ENCODE measurements around the gene PAN2. TPM values are rescaled to one million over a fixed set of nuclear protein-coding genes. Genes with fewer than 3 reads are reported as not detected.
"Not testable (repeated sequence)": the region's sequence is repeated elsewhere in the genome, so short reads cannot be mapped to it uniquely, and the experiment has no call there.

The PAN2 gene
- polyA plus RNA-seq, 1 donor: 46.7 TPM

- no peak for DNase-seq
These were observed 26.4 kb downstream of the PAN2 start for GRCh38 chr12:56307221-56307965.

DNA sequence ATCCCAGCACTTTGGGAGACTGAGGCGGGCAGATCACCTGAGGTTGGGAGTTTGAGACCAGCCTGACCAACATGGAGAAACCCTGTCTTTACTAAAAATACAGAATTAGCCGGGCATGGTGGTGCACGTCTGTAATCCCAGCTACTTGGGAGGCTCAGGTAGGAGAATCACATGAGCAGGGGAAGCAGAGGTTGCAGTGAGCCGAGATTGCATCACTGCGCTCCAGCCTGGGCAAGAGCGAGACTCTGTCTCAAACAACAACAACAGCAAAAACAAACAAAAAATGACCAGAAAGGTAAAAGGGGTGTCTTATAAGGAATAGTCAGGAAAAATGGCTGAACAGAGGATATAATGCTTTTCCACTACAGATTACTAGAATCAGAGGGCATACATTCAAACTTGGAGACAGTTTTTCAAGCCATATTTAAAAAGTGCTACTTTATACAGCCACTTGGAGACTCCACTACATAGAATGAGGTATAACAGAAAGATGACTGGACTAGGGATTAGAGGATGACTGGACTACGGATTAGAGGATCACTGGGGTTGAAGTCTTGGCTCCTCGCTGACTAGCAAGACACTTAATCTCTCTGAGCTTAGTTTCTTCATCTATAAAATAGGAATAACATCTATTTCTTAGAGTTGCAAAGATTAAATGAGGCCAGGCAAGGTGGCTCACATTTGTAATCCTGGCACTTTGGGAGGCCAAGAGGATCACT lies 28.8 kb downstream of the PAN2 start:
- DNase-seq: no peak

DNA sequence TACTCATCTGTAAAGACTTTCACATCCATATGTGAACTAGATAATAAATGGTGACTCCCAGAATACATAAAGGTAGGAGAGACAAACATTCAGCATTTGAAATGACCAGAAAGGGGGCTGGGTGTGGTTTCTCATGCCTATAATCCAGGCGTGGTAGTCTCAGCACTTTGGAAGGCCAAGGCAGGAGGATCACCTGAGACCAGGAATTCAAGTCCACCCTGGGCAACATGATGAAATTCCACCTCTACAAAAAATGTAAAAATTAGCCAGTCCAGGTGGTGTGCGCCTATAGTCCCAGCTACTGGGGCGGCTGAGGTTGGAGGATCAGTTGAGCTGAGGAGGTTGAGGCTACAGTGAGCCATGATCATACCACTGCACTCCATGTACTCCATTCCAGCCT lies 29.5 kb downstream of the PAN2 start:
- no peak for DNase-seq

DNA sequence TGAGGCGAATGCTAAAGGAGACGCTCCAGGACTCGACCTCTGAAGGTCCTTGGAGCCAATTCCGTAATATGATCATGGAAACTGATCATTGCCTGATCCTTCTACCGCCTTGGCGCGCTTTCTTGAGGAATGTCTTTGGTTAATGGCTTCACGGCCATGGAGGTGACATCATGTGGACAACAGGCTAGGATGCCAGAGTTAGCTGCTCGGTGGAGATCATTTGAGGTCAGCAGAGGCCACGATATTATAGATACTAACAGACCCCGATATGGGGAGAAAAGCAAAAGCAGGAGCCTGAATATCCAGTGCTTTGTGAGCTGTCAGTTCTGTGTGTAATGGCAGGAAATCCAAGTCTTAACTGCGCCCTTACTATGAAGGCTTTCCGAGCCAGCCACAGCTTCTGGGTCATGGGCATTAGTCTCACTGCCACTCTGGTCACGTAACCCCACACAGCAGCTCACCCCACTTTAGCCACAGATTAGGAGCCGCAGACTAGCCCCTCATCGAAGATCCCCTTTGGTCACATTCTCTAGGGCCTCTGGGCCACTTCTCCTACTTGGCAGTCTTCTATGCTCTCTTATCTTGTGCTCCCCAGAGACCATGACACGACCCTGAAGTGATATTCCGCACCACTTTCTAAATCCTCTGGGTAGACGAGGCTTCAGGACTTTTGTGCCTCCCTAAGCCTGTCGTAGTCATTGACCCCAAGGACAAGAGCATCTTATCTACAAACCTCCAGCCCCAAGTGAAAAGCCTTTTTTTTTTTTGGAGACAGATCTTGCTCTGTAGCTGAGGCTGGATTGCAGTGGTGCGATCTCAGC lies 32.9 kb downstream of the PAN2 start:
- DNase-seq: no peak

GRCh38 chr12:56299853-56300643 lies 33.8 kb downstream of the PAN2 start, which contains the start of gene CS:
Gene CS (minus strand): TSS chr12:56300330. CDS start chr12:56300201, 129 bp downstream.
- DNase-seq: peak; percentile 96

- no peak for DNase-seq
These were observed 34.4 kb downstream of the PAN2 start for GRCh38 chr12:56299308-56299852.

DNA sequence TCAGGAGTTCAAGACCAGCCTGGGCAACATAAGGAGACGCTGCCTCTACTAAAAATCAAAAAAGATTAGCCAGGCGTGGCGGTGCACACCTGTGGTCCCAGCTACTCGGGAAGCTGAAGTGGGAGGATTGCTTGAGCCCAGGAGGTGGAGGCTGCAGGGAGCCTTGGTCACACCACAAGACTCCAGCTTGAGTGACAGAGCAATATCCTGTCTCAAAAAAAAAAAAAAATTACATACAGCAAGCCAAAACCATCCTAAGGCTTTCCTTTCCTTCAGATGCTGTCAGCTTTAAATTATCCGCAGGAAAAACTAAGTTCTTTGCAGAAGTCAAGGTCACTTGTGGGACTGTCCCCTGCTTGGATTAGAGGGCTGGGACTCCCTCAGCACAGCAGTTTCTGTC lies 35.0 kb downstream of the PAN2 start:
- no peak for DNase-seq

DNA sequence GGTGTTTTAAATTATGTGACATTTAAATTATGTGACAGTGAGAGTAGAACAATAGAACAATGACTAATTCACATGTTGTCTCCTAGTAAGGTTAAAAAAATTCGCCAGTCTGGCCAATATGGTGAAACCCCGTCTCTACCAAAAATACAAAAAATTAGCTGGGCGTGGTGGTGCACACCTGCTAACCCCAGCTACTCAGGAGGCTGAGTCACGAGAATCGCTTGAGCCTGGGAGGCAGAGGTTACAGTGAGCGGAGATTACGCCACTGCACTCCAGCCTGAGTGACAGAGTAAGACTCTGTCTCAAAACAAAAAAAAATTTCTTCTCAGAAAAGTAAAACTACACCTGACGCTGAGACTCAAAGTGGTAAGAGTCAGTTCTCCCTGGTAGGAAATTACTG lies 36.4 kb downstream of the PAN2 start:
- DNase-seq: no peak

DNA sequence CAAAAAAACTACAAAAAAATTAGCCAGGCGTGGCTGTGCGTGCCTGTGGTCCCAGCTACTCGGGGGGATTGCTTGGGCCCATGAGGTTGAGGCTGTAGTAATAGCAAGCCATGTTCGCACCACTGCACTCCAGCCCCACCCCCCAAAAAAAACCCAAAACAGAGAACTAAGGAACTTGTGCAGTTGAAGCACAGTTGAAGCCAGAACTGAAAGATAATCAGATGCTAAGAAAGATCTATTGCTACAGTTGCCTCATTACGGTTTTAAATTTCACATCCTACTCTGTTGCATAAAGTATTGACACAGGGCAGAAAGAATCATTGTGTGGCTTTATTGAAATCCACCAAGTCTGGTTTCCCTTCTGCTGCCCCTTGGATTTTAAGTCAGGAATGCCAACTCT lies 37.5 kb downstream of the PAN2 start:
- no peak for DNase-seq

DNA sequence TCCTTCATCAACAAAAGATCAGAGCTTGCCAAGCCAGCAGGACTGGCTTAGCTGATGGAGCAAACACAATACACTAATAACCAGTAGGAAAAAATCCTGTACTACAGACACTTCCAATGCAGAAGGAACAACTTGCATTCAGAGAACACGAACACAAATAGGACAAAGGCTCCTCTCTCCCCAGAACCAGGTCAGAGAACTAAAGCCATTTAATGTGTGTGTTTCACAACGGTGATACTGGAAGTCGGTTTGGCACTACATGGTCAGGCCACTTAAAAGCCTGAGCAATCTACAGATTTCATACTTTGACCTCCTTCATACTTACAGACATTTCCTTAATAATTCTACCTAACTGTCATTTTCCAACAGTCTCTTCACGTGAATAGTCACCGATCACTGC lies 40.0 kb downstream of the PAN2 start:
- no peak for DNase-seq

- DNase-seq: no peak
These were observed 45.0 kb downstream of the PAN2 start for GRCh38 chr12:56288705-56289387.

DNA sequence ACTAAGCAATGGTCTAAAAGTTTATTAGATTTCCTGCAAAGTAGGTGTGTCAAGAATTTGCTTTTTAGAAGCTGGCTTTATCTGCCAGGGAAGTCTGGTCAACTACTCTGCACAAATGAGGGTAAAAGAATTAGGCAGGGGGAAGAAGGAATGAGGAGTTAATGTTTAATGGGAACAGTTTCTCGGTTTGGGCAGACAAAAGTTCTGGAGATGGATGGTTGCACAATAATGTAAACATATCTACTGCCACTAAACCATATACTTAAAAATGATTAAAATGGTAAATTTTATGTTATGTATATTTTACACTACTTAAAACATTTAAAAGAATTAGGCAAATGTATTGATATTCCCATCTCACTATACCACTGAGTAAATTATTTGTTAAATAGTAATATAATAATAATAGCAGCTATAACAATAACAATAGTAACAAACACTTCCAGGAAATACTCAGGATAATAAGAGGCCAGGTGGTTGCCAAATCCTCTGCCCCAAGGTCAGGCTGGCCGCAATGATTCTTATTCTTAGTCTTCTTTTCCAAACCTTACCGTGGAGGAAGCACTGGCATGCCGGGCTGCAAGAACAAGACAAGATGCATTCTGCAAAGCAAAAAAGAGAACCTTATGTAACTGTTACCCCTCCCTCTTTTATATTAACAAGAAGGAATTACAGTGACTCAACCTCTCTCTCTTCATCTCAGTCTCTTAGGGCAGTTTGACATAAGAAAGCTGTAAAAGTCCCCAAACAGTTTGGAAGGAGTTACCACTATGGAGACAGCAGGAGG lies 47.6 kb downstream of the PAN2 start:
- DNase-seq: no peak

GRCh38 chr12:56284263-56284662 lies 49.5 kb downstream of the PAN2 start:
- not testable (repeated sequence) for DNase-seq

DNA sequence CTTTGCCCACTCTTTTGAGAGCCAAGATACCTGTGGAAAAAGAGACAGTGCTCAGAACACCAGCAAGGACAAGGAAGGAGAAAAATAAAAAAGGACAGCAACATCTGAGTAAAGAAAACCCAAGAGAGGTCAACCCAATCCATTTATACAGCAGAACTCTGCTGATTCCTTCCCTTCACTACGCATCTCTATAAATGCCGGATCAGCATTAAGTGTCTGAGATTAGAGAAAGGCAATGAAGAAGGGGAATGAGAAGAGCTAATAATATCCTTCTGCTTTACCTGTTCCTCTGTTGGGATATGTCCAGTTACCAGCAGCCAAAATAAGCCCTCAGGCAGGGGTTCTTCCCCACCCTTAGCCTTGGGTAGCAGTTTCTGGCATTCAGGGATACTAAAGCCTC lies 51.2 kb downstream of the PAN2 start:
- DNase-seq: no peak

- DNase-seq: no peak
These were observed 51.8 kb downstream of the PAN2 start for GRCh38 chr12:56282030-56282429.

- no peak for DNase-seq
These were observed 53.0 kb downstream of the PAN2 start for GRCh38 chr12:56280849-56281248.

- DNase-seq: no peak
These were observed 54.9 kb downstream of the PAN2 start for GRCh38 chr12:56278905-56279304.

- no peak for DNase-seq
These were observed 59.5 kb downstream of the PAN2 start for GRCh38 chr12:56274299-56274698.

GRCh38 chr12:56272468-56272867 lies 61.3 kb downstream of the PAN2 start:
- DNase-seq: not testable (repeated sequence)

GRCh38 chr12:56271031-56271430 lies 62.8 kb downstream of the PAN2 start:
- no peak for DNase-seq
